ENCODE results near the gene SH3PXD2B.

SH3PXD2B gene

DNA sequence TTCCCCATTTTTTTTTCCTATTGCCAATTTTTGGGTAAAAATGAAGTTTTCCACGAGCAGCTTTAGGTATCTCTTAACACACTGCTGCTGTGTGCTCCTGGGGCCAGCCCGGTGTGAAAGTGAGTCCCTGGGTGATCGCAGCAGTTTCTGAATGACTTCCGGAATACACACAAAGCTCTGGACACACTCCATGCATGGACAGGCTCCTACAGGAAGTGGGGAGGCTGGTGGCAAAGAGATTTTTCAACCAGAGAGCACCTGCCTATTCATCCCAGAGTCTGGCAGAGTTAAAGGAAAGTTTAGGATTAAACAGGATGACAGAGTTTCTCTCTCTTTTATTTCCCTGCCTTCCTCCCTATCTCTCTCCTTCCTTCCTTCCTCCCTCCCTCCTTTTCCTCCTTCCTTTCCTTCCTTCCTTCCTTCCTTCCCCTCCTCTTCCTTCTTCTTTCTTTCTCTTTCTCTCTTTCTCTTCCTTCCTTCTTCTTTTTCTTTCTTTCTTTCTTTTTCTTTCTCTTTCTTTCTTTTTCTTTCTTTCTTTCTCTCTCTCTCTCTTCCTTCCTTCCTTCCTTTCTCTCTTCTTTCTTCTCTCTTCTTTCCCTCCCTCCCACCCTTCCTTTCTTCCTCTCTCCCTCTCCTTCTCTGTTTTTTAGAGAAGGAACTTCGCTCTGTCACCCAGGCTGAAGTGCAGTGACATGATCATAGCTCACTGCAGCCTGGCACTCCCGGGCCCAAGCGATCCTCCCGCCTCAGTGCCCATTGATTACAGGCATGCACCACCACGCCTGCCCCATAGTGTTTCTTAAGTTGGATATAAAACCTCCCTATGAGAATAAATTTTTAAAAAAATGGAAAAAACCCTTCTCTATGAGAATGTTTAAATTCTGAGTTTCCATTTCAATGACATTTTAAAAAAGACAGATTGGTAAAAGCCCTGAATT lies 132.0 kb downstream of the SH3PXD2B start:
- TF ChIP-seq, protein P1, sequence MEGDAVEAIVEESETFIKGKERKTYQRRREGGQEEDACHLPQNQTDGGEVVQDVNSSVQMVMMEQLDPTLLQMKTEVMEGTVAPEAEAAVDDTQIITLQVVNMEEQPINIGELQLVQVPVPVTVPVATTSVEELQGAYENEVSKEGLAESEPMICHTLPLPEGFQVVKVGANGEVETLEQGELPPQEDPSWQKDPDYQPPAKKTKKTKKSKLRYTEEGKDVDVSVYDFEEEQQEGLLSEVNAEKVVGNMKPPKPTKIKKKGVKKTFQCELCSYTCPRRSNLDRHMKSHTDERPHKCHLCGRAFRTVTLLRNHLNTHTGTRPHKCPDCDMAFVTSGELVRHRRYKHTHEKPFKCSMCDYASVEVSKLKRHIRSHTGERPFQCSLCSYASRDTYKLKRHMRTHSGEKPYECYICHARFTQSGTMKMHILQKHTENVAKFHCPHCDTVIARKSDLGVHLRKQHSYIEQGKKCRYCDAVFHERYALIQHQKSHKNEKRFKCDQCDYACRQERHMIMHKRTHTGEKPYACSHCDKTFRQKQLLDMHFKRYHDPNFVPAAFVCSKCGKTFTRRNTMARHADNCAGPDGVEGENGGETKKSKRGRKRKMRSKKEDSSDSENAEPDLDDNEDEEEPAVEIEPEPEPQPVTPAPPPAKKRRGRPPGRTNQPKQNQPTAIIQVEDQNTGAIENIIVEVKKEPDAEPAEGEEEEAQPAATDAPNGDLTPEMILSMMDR (IDR thresholded peaks at IDR 0.05; ENCODE audit: insufficient read depth, low read length): no peak
- TF ChIP-seq SPI1 (IDR thresholded peaks at IDR 0.05; ENCODE audit: borderline replicate concordance, low read depth): no peak
- TF ChIP-seq POLR2AphosphoS5 (IDR thresholded peaks at IDR 0.05; ENCODE audit: low read depth): no peak
- TF ChIP-seq, protein P2, sequence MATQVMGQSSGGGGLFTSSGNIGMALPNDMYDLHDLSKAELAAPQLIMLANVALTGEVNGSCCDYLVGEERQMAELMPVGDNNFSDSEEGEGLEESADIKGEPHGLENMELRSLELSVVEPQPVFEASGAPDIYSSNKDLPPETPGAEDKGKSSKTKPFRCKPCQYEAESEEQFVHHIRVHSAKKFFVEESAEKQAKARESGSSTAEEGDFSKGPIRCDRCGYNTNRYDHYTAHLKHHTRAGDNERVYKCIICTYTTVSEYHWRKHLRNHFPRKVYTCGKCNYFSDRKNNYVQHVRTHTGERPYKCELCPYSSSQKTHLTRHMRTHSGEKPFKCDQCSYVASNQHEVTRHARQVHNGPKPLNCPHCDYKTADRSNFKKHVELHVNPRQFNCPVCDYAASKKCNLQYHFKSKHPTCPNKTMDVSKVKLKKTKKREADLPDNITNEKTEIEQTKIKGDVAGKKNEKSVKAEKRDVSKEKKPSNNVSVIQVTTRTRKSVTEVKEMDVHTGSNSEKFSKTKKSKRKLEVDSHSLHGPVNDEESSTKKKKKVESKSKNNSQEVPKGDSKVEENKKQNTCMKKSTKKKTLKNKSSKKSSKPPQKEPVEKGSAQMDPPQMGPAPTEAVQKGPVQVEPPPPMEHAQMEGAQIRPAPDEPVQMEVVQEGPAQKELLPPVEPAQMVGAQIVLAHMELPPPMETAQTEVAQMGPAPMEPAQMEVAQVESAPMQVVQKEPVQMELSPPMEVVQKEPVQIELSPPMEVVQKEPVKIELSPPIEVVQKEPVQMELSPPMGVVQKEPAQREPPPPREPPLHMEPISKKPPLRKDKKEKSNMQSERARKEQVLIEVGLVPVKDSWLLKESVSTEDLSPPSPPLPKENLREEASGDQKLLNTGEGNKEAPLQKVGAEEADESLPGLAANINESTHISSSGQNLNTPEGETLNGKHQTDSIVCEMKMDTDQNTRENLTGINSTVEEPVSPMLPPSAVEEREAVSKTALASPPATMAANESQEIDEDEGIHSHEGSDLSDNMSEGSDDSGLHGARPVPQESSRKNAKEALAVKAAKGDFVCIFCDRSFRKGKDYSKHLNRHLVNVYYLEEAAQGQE (IDR thresholded peaks at IDR 0.05; ENCODE audit: insufficient replicate concordance, low read depth): no peak
- no peak for TF ChIP-seq GABPA (IDR thresholded peaks at IDR 0.05; ENCODE audit: low read depth)
- no peak overlapping the region for H3K27ac ChIP-seq (replicated peaks)

DNA sequence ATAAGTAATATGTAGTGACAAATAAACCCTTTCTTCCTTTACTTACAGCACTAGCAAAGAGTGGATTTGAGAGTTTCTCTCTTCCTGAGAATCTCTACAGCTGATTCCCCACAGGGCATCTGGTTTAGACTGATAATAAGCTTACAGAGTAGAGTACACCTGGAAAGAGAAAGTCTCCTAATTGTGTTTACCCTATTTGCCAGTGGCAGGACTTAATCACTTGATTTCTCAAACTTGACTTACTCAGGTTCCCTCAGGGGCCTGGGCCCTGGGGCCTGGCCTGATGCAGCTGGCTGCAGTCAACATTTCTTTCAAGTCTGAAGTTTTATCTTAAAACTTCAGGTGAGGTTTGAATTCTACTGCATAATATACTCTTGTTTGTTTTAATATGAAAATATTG lies 132.7 kb downstream of the SH3PXD2B start:
- TF ChIP-seq POLR2AphosphoS5 (IDR thresholded peaks at IDR 0.05; ENCODE audit: low read depth) (no peak), GABPA (IDR thresholded peaks at IDR 0.05; ENCODE audit: low read depth) (no peak), SPI1 (IDR thresholded peaks at IDR 0.05; ENCODE audit: borderline replicate concordance, low read depth) (no peak)
- TF ChIP-seq, protein P1 (IDR thresholded peaks at IDR 0.05; ENCODE audit: insufficient read depth, low read length): no peak
- TF ChIP-seq, protein P2 (IDR thresholded peaks at IDR 0.05; ENCODE audit: insufficient replicate concordance, low read depth): no peak
- DNase-seq (ENCODE audit: low read depth in 1 of 2, low spot score in 1 of 2): no peak
- no peak overlapping the region for H3K4me3 ChIP-seq (replicated peaks; ENCODE audit: insufficient read depth, low read length)
- no peak overlapping the region for H3K27ac ChIP-seq (replicated peaks)
- no peaks in the 10 kb centered on the region for H3K27me3 ChIP-seq (ENCODE audit: insufficient read depth, poor library complexity, severe bottlenecking)

More for the DNA sequence above, 132.0 kb downstream of the SH3PXD2B start:
- no peak overlapping the region for H3K4me3 ChIP-seq (replicated peaks; ENCODE audit: insufficient read depth, low read length)
- no peak for DNase-seq (ENCODE audit: low read depth in 1 of 2, low spot score in 1 of 2)
- H3K27me3 ChIP-seq (ENCODE audit: insufficient read depth, poor library complexity, severe bottlenecking): no peaks in the 10 kb centered on the region

DNA sequence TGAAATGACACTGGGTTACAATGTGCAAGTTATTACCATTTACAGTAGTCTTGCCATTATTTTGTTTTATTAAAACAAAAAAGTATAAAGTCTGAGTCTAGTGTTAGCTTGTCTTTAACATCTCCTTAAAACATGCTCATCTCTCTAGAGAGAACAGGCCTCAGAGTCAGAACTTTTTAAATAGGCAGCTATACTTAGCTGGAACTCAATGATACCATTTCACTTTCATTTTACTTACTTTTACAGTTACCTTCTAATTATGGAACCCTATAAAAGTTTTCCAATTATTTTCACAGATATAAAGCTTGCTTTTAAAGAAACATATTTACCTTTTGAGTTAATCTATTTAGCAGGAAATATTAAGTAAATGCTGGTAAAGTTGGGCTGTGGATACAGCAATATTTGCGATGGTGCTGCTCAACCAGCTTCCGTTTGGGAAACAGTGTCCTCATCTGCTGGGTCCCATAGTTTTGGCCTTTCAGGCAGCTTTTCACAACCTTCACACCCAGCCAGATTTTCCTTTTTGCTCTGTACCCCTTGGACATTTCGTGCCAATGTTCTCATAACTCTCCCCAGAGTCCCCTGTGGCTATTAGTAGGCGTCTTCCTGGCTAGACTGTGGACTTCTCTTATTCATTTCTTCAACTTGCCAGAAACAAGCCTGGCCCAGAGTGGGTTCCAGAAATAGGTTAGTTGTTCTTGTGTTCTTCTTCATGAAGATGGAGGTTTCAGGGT lies 134.4 kb downstream of the SH3PXD2B start:
- Histone ChIP-seq H3K27me3 (ENCODE audit: insufficient read depth, poor library complexity, severe bottlenecking) (no peaks in the 10 kb centered on the region), H3K27ac (replicated peaks) (no peak overlapping the region), H3K4me3 (replicated peaks; ENCODE audit: insufficient read depth, low read length) (no peak overlapping the region)
- DNase-seq (ENCODE audit: low read depth in 1 of 2, low spot score in 1 of 2): no peak
- TF ChIP-seq, protein P2 (IDR thresholded peaks at IDR 0.05; ENCODE audit: insufficient replicate concordance, low read depth): no peak
- TF ChIP-seq GABPA (IDR thresholded peaks at IDR 0.05; ENCODE audit: low read depth) (no peak), SPI1 (IDR thresholded peaks at IDR 0.05; ENCODE audit: borderline replicate concordance, low read depth) (no peak)
- TF ChIP-seq, protein P1 (IDR thresholded peaks at IDR 0.05; ENCODE audit: insufficient read depth, low read length): no peak
